ENCODE measurements around the gene UACA. TPM values are rescaled to one million over a fixed set of nuclear protein-coding genes. Genes with fewer than 3 reads are reported as not detected.

Gene UACA
- polyA plus RNA-seq, 1 donor (not counting 4 experiments of a cell fraction or from before 2014, with no cell fraction given) = 26.6 TPM

- no peaks in the 10 kb centered on the region for H3K79me2 ChIP-seq (ENCODE audit: control insufficient read depth, insufficient read depth, low read length)
- H3K9me3 ChIP-seq (ENCODE audit: control insufficient read depth, low read depth, low read length) = no peaks in the 10 kb centered on the region
- no peaks in the 10 kb centered on the region for H3K36me3 ChIP-seq (ENCODE audit: control insufficient read depth in 2 of 2, extremely low read depth in 1 of 2, insufficient read depth in 2 of 2, low read length in 2 of 2)
- dilution Hi-C loops (cut with MboI; ENCODE audit: extremely low pct_ligation_motif_present, low sequenced_read_pairs) = no loop called here
- H4K20me1 ChIP-seq (ENCODE audit: control insufficient read depth, extremely low read depth, insufficient read depth, low read length) = no peaks in the 10 kb centered on the region
- peaks cover 30% of the 10 kb centered on the region for H3K27me3 ChIP-seq (ENCODE audit: control insufficient read depth, extremely low read depth, insufficient read depth, low read length)
- H3K4me3 ChIP-seq (ENCODE audit: control insufficient read depth in 2 of 3, extremely low read depth in 1 of 3, insufficient read depth in 2 of 3, low read depth in 1 of 3, low read length in 3 of 3) = no peak overlapping the region
- no peak overlapping the region for H3K9ac ChIP-seq (ENCODE audit: control insufficient read depth, extremely low read depth, insufficient read depth, low read length)
- TF ChIP-seq EZH2 (IDR thresholded peaks at IDR 0.05; ENCODE audit: low read length) (no peak), CTCF (optimal IDR thresholded peaks at IDR 0.05 in 1 of 3, IDR thresholded peaks at IDR 0.05 in 1 of 3, conservative IDR thresholded peaks at IDR 0.05 in 1 of 3; ENCODE audit: extremely low read depth in 1 of 3, insufficient read depth in 2 of 3, low read length in 3 of 3) (no peak)
- FAIRE-seq (no peak), DNase-seq (ENCODE audit: low read depth, low spot score) (no peak)
- H3K4me2 ChIP-seq (ENCODE audit: control insufficient read depth, extremely low read depth, insufficient read depth, low read depth, low read length) = no peak overlapping the region
- no peak overlapping the region for H2AFZ ChIP-seq (ENCODE audit: control insufficient read depth, low read length)
- H3K4me1 ChIP-seq (ENCODE audit: control insufficient read depth, extremely low read depth, insufficient read depth, low read length) = no peaks in the 10 kb centered on the region
- no peaks in the 10 kb centered on the region for H3K9me1 ChIP-seq (ENCODE audit: control insufficient read depth, extremely low read depth, insufficient read depth, low read length)
- H3K27ac ChIP-seq (ENCODE audit: control insufficient read depth, insufficient read depth, low read length) = no peak overlapping the region
Measured at GRCh38 chr15:70633991-70634390, 129.4 kb downstream of the UACA start.

- Histone ChIP-seq H3K9me1 (ENCODE audit: control insufficient read depth, extremely low read depth, insufficient read depth, low read length) (no peaks in the 10 kb centered on the region), H3K27ac (ENCODE audit: control insufficient read depth, insufficient read depth, low read length) (no peak overlapping the region), H4K20me1 (ENCODE audit: control insufficient read depth, extremely low read depth, insufficient read depth, low read length) (no peaks in the 10 kb centered on the region), H3K9ac (ENCODE audit: control insufficient read depth, extremely low read depth, insufficient read depth, low read length) (no peak overlapping the region), H3K4me1 (ENCODE audit: control insufficient read depth, extremely low read depth, insufficient read depth, low read length) (no peaks in the 10 kb centered on the region), H3K36me3 (ENCODE audit: control insufficient read depth in 2 of 2, extremely low read depth in 1 of 2, insufficient read depth in 2 of 2, low read length in 2 of 2) (no peaks in the 10 kb centered on the region), H3K9me3 (ENCODE audit: control insufficient read depth, low read depth, low read length) (no peaks in the 10 kb centered on the region), H2AFZ (ENCODE audit: control insufficient read depth, low read length) (no peak overlapping the region), H3K27me3 (ENCODE audit: control insufficient read depth, extremely low read depth, insufficient read depth, low read length) (peaks cover 35% of the 10 kb centered on the region), H3K79me2 (ENCODE audit: control insufficient read depth, insufficient read depth, low read length) (no peaks in the 10 kb centered on the region), H3K4me3 (ENCODE audit: control insufficient read depth in 2 of 3, extremely low read depth in 1 of 3, insufficient read depth in 2 of 3, low read depth in 1 of 3, low read length in 3 of 3) (no peak overlapping the region), H3K4me2 (ENCODE audit: control insufficient read depth, extremely low read depth, insufficient read depth, low read depth, low read length) (no peak overlapping the region)
- TF ChIP-seq CTCF (optimal IDR thresholded peaks at IDR 0.05 in 1 of 3, IDR thresholded peaks at IDR 0.05 in 1 of 3, conservative IDR thresholded peaks at IDR 0.05 in 1 of 3; ENCODE audit: extremely low read depth in 1 of 3, insufficient read depth in 2 of 3, low read length in 3 of 3) = no peak
- no peak for TF ChIP-seq EZH2 (IDR thresholded peaks at IDR 0.05; ENCODE audit: low read length)
- no peak for DNase-seq (ENCODE audit: low read depth, low spot score)
- no peak for FAIRE-seq
- dilution Hi-C loops (cut with MboI; ENCODE audit: extremely low pct_ligation_motif_present, low sequenced_read_pairs) = no loop called here
Measured at GRCh38 chr15:70633103-70633831, 130.1 kb downstream of the UACA start.
